GF-D8 (cell line): ENCODE results near the gene RBM38.
A peak's percentile ranks its signal among the peaks of the same experiment; 100 is the strongest.
"Not testable (repeated sequence)": the region's sequence is repeated elsewhere in the genome, so short reads cannot be mapped to it uniquely, and the experiment has no call there.

Experiments used
- DNase-seq: peaks from one replicate; lab custom pipeline; 2025; lab: John Stamatoyannopoulos, UW

Gene RBM38

DNA sequence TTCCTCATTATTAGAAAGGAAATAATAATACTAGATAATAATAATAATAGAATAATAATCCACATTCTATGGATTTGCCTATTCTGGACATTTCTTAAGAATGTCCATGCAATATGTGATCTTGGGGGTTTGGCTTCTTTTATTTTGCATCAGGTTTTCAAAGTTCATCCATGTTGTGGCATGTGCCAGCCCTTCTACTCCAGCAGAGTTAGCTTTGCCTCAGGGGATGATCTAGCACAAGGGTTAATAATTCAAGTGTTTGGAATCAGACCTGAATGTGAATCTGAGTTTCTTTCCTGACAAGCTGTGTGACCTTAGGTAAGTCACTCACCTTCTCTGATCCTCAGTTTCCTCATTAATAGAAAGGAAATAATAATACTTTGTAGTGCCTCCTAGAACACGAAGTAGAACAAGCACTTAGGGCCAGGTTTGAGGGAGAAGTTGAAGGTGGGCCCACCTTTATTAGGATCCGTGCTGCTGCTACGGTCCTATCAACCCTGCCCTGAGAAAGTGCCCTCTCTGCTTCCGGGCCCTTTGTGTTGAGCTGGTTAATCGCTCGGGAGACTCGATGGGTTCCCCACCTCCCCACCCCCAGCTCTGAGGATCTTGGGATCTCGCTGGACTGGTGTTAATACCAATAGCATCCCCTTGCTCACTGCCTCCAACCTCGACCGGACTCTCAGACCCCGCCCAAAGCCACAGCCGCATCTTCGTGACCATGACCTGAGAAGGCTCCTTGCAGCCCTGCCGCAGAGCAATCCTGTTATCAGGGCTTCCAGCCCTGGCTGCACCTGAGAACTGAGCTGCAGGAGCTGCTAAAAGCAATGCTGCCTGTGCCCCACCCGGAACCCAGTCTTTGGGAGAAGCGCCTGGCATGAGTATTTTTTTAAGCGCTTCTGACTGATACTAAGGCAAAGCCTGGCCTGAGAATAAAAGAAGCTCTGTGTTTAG, 26.9 kb downstream of the RBM38 start:
- DNase-seq = no peak

DNA sequence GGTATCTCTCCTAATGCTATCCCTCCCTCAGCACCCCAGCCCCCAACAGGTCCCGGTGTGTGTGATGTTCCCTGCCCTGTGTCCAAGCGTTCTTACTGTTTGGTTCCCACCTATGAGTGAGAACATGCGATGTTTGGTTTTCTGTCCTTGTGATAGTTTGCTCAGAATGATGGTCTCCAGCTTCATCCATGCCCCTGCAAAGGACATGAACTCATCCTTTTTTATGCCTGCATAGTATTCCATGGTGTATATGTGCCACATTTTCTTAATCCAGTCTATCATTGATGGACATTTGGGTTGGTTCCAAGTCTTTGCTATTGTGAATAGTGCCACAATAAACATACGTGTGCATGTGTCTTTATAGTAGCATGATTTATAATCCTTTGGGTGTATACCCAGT, 28.3 kb downstream of the RBM38 start:
- DNase-seq = not testable (repeated sequence)

DNA sequence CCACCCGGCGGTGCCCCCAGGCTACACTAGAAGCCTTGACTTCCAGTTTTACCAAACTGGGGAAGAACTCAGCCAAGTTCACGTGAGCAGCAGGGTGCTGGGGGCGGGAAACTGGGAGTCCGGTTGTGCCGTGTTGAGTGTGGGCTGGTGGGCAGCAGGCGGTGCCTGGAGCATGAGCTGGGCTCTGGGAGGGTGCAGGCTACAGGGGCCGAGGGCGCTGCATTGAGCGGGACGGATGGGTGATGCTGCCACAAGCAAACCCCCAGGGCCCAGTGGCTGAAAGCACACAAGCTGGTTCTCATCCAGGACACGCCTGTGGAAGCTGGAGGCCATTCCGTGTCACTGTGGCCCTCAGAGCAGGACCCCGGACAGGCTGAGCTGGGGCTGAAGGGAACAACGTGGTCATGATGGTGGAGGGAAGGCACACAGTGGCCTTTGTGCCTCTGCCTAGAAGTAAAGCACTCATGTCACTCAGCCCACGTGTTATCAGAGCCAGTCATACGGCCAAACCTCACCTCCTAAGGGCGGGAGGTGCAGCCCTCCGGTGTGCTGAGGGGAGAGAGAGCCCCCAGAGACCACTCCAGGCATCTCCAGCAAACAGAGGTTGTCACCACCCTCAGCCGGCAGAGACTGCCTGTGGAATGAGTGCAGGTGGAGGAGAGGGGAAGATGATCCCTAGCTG, 29.5 kb downstream of the RBM38 start:
- no peak for DNase-seq

DNA sequence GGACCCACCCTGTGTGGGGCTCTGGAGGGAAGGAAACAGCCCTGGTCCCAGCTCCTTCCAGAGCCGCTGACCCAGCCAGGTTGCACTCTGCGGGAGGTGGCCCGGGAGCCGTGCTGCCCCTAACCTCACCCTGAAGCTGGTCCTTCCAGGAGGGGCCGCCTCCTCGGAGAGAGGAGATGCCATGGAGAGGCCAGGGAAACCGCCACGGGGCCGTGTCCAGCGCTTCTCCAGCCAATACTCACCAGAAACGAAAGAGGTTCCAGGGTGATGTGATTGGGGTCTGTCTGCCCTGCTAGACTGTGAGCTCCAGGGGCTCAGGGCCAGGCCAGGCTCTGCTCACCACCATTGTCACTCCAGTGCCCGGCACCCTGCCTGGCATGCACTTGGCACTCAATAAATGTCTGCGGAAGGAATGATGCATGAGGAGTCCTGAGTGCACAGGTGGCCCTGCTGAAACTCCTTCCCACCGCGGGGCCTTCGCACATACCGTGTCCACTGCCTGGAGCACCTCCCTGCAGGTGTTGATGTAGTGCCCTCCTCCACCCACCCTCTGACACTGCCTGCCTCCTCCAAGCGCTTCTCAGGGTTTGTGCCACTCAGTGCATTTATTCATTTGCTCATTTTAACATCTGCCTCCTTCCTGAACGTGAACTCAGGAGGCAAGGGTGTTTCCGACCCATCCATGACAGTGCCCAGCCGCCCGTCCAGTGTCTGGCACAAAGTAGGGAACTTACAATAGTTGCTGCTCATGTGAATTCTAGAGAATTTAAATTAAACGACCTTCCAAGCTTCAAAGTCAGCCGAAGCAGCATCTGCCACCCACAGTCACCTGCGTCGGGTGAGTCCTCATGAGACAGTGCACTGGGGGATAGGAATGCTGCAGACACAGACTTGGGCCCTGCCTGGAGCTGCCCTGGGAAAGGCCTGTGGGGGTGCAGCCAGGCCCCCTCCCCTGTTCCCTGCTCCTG, 30.3 kb downstream of the RBM38 start:
- DNase-seq = no peak

DNA sequence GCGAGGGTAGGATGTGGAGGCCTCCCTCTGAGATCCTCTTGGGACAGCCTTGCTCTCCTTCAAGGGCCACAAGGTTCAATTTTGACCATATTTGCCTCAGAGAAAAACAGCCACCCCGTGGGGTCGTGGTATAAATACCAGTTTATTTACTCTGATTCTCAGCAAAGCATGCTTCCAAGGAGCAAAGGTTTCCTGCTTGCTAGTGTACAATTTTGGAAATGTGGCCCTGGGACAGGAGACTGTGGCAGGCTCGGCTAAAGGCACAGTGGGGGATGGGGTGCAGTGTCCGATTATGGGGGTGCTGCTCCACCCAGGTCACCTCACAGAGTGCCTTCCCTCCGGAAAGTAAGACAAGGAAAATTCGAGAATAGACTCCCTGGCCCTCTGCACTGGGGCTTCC, 31.1 kb downstream of the RBM38 start:
- no peak for DNase-seq

DNA sequence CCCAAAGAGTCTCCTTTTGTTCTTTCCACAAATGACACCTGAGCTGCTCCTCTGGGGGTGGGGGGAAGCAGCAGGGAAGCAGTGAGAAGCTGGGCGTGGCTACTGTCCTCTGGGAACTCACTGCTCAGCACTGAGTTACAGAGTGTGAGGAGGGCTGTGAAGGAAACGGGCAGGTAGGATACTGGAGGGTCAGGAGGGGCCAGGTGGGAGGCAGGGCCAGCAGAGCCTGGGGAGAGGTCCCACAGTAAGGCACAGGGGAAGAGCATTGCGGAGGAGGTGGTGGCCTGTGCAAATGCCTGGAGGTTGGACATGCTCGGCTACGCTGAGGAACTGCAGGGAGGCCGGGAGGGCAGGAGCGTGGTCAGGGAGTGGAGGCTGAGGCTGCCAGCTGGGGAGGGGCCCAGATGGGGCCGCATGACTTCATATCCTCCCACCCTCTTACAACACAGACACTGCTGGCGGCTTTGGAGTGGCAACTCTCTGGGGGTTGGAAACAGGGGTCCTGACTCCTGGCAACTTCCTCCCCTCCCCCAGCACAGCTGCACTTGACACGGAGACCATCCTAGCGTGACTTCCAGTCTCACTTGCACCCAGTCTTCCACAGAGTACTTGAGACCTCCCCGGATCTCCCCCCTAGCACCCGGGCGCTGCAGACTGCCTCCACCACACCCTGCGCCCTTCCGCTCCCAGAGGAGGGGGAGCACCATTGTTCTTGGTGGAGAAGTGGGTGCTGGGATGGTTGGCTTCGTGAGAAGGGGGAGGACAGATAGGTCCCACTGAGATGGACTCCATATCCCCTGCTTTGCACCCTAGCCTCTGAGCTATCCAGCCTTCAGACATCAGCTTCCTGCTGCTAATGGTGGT, 34.2 kb downstream of the RBM38 start:
- peak; percentile 74 for DNase-seq

DNA sequence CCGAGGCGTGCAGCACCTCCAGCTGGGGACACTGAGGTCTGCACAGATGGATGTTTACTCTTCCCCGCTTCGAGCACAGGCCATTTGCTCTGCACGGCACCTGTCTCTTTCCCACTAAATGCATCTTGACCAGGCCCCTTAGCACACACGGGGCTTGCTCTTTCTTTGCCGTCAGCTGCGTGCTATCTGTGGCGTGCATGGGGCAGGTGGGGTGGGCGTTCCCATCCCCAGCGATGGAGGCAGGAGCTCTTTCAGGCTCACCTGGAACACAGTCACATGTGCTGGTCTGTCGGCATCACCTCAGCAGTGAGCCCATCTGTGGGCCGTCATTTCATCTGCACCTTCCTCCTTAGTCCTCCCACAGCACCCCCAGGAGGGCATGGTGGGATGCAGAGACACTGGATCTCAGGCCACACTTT, 35.1 kb downstream of the RBM38 start:
- no peak for DNase-seq

DNA sequence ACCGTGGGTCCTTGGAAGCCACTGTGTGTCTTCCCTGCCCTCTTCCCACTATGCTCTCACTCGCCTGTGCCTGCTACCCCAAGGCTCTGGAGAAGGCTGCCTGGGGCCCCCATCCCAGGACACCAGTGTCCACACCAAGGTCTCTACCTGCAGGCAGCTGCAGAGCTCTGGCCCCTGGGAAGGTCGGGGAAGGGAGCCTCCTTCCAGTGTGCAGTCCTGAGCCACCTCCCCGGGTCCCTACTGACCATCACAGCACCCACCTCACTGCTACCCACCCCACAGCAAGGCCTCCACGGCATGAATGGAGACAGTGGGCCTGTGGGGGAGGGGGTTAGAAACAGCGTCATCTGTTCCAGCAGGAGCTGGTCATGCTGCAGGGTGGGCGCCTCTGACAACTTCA, 35.6 kb downstream of the RBM38 start:
- DNase-seq = no peak

DNA sequence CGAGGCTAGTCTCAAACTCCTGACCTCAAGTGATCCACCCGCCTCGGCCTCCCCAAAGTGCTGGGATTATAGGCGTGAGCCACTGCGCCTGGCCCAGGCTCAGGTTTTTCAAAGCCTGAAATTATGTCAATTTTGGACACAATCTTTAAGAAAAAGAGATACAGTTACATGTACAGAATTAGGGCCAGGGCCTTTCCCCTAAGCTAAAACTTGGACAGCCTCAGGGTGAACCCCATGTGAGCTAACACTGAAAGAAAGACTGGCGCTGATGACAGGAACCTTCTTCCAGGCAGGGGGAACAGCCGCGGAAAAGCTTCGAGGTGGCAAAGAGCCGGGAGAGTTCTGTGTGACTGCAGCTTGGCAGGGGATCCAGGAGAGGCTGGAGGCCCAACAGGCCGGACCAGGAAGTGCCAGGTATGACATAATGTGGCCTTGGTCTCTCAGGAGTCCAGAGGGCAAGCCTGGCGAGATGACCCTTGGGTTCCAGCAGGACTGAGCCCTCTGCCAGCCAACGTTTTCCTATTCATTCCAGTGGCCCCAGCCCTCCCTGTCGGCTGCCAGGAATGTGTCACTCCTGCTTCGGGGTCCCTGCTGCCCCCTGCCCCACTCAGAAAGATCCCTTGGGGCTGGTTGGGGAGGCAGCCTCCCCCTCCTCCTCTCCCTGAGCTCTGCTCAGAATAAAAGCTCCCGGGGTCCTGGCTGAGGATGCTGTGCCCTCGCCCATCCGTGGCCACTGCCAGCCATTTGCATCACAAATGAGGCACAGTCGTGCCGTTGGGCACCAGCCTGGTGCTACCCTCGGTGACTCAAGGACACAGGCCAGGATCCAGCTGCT, 37.3 kb downstream of the RBM38 start:
- no peak for DNase-seq

DNA sequence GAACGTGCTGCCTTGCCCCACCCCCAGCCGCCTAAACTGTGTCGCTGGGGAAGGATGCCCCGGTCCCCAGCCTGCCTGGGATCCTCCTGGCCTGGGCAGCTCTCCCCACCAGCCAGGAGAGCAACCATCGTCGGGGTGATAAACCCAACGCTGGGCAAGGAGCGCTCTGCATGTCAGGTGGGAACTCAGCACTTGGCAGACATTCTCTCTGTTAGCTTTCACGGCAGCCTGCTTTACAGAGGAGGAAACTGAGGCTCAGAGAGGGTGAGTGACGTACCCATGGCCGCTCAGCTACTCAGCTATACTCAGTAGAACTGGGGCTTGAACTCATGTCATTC, 37.9 kb downstream of the RBM38 start:
- no peak for DNase-seq

DNA sequence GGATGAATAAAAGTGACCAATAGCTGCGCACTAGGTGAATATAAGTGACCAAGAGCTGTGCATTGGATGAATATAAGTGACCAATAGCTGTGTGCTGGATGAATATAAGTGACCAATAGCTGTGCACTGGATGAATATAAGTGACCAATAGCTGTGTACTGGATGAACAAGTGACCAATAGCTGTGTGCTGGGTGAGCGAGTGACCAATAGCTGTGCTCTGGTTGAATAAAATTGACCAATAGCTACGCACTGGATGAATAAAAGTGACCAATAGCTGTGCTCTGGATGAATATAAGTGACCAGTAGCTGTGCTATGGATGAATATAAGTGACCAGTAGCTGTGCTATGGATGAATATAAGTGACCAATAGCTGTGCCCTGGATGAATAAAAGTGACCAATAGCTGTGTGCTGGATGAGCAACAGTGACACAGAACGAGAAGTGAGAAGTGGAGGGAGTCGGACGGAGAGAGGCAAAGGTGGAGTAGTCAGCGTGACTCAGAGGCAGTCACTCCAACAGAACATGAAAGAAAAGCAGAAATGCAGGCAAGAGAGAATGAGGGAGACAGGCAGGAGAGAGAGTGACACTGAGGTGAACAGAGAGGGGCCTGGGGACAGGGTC, 38.5 kb downstream of the RBM38 start:
- no peak for DNase-seq

DNA sequence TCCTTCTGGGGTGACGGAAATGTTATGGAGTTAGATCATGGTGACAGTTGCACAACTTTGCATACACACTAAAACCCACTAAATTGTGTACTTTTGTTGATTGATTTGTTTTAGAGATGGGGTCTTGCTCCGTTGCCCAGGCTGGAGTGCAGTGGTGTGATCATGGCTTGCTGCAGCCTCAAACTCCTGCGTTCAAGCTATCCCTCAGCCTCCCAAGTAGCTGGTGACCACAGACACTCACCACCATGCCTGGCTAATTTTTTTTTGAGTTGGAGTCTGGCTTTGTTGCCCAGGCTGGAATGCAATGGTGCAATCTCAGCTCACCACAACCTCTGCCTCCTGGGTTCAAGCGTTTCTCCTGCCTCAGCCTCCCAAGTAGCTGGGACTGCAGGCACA, 39.0 kb downstream of the RBM38 start:
- DNase-seq = not testable (repeated sequence)

DNA sequence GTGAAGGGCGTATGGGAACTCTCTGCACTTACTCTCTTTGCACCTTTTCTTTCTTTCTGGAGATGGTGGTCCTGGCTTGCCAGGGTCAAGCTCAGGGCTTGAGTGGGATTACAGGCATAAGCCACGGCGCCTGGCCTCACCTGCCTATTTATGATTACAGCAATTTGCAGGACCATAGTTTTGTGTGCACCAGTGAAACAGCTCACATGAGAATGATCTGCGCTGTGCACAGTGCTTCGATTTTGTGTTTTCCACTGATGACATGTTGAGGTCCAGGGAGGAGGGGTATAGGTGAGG, 40.3 kb downstream of the RBM38 start:
- no peak for DNase-seq

DNA sequence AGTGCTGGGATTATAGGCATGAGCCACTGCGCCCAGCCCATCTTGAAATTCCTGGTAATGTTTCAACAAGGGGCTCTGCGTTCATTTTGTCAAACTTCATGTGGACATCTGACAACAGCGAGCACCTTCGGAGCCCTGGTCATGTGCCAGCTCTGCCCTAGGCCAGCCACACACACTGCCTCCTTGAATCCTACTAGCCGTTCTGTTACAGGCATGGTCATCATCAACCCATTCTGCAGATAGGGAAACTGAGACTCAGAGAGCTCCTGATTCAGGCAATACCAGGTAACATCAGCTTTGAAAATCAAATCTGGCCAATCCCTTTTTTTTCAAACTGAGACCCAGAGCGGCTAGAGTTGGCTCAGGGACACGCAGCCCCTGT, 41.3 kb downstream of the RBM38 start:
- DNase-seq = no peak

DNA sequence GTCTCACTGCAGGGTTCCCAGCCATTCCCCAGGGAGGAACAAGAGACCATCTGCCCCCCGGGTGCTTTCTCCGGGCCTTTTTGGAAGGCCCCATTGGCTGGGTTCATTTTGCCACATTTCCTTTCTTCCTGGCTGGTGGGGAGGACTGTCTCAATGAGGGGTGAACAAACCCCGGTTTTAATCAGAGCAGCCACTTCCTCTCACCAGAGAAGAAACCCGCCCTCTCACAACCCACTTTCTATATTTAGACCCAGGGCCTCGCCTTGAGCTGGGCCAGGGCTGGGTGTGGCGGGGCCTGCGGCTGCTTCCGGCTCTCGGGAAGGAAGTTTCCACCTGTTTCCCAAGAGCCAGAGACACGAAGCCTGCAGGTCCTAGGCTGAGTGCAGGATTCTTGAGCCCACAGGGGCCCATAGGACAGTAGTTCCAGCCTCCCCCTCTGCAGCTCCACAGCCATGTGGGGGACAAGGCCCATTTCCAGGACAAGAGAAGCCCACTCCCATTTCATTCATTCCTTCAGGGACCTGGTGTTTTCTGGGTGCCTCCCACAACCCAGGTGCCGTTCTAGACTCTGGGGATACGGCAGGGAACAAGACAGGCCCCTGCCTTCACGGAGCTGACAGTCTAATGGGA, 41.8 kb downstream of the RBM38 start:
- DNase-seq = peak; percentile 96

DNA sequence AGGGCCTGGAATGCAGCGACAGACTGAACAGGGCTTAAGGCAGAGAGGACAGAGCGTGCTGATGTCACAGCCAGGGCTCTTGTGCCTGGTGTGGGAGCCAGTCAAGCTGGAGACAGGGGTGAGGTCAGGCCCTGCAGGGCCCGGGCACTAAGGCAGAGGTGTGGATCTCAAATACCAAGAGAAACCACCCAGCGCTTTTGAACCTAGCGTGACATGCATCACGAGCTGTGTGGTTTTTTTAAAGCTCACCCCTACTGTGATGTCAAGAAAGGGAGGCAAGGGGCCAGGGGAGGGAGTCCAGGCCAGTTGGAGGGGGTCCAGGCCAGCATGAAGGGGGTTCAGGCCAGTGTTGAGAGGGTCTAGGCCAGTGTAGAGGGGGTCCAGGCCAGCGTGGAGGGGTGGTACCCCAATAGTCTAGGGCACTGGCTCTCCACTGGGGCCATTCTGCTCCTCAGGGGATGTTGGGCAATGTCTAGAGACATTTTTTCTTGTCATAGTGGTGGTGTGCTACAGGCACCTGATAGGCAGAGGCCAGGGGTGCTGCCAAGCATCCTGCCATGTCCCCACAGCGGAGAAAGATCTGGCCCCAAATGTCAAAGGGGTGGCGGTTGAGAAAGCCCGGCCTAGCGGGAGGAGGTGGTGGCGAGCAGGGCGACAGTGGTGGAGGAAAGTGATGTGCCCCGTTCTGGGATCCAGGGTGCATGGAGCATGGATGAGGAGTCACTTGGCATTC, 42.6 kb downstream of the RBM38 start:
- DNase-seq = peak; percentile 6

DNA sequence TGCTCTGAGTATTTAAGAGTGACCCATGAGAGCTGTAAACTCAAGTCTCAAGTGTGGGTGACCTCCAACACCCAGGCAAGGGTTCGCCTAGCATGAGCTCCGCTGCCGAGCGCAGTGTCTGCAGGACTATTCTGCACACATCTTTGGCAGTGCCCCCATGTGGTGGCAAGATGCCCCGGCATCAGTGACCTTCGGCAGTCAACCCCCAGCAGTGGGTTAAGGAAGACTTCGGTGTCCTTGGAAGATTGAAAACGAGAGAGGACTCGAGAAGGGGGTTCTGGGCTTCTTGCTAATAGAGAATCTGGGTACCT, 43.1 kb downstream of the RBM38 start:
- no peak for DNase-seq

DNA sequence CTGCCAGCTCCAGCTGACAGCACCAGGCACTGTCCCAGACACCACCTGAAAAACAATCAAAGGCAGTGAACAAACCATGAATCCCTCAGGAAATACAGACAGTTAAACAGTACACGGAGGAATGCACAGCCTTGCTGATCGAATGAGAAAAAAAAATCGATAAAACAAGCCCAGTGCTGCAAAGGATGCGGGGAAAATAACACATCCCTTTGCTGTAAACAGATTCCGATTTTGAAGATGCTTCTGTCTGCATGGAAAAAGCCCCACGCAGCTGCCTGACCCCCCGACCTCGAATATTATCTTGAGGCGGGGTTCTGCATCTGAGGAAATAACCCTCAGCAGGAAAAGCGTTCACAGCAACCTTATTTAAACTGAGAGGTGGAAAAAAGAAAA, 43.9 kb downstream of the RBM38 start:
- no peak for DNase-seq

DNA sequence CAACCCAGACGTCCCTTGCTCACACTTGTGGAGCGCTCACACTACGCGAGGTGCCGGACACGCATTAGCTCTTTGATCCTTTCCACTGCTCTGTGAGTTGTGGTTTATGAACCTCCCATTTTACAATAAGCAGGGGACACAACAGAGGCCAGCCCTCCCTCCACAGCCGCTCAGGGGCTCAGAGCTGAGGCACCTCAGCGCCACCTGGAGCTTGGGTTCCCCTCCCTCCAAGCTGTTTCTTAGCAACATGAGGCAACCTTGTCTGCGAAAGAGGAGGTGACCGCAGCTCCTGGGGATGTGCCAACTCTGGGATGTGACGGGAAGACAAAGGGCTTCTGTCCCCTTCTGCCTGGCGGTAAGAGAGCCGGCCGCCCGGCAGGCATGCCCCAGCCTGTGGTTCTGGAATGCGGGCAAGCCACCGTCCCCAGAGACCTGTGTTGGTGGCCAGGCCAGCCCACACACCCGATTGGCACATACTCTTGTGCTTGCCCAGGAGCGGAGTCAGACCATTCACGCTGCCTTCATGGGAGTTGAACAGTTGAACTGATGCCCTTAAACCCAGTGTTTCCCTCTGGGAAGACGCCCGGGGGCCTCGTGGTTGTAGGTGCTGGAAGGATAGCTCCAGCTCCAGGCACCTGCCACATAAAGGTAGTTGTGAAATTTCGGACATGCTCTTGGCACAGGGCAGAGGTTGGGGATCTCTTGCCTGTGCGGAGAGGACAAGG, 44.5 kb downstream of the RBM38 start:
- peak; percentile 89 for DNase-seq
